Activated CD4-positive, alpha-beta memory T cell treated with anti-CD3 and anti-CD28 coated beads for 36 hours (primary cell): ENCODE data around the gene PDZD2. TPM values are rescaled to one million over a fixed set of nuclear protein-coding genes. Genes with fewer than 3 reads are reported as not detected.

Experiments
- CTCF ChIA-PET: fragments of 350-600 bp; sonication (Branson Sonifier 250); formaldehyde crosslinking; loops from one replicate; lab custom pipeline; 2021; ENCODE audit warnings: antibody characterized with exemption, inconsistent platforms; lab: Charles Lee
- POLR2A ChIA-PET: fragments of 350-600 bp; sonication (Branson Sonifier 250); formaldehyde crosslinking; loops from one replicate; lab custom pipeline; 2021; ENCODE audit warnings: antibody characterized with exemption; lab: Charles Lee
- DNase-seq: peaks from one replicate; pipeline ENCODE4 v3.0.0-alpha.2; 2020
- H3K27ac Mint-ChIP-seq: one replicate; pipeline ENCODE4 v1.8.0; 2021; ENCODE audit warnings: mixed read lengths
- H3K27me3 Mint-ChIP-seq: one replicate; pipeline ENCODE4 v1.8.0; 2021; ENCODE audit warnings: mixed read lengths
- H3K36me3 Mint-ChIP-seq: one replicate; pipeline ENCODE4 v1.8.0; 2021; ENCODE audit warnings: mixed read lengths
- H3K4me1 Mint-ChIP-seq: one replicate; pipeline ENCODE4 v1.8.0; 2021; ENCODE audit warnings: low read depth, mixed read lengths
- H3K4me3 Mint-ChIP-seq: one replicate; pipeline ENCODE4 v1.8.0; 2021; ENCODE audit warnings: mild to moderate bottlenecking, mixed read lengths
- H3K9me3 Mint-ChIP-seq: one replicate; pipeline ENCODE4 v1.8.0; 2021; ENCODE audit warnings: mixed read lengths
- intact Hi-C: fragments of 100-400 bp; cut with micrococcal nuclease; formaldehyde crosslinking; loops from one replicate; pipeline ENCODE4 v1.15.1; 2023
- total RNA-seq, 2 experiments: library from RNA; stranded (reverse); gene quantifications; one replicate each; pipeline ENCODE4 v1.2.3, GENCODE V29; 2021

Gene PDZD2
- total RNA-seq, 2 experiments from 2014 or later = not detected

DNA sequence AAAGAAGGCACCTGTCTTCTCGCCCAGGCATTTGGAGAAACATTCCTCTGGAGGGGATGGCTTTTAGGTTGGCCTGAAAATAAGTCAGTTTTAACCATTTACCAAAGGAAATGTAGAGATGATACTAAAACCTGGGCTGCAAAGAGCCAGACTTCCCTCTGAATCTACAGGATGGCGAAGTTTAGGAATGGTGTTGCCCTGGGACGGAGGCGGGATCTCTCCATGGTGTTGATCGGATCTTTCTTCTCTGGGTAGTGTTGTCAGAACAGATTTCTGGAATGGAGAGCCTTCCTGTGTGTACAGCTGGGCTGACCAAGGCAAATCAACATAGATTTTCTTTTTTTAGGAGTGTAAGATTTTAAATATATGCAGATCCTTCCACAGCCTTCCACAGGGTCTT, 159.2 kb downstream of the PDZD2 start:
- no peaks in the 10 kb centered on the region for H3K36me3 Mint-ChIP-seq
- H3K4me1 Mint-ChIP-seq = no peaks in the 10 kb centered on the region
- no peaks in the 10 kb centered on the region for H3K9me3 Mint-ChIP-seq
- CTCF ChIA-PET = no interaction called here
- POLR2A ChIA-PET = no interaction called here
- DNase-seq = no peak
- intact Hi-C loops = no loop called here
- H3K27me3 Mint-ChIP-seq = no peaks in the 10 kb centered on the region
- no peak overlapping the region for H3K27ac Mint-ChIP-seq
- H3K4me3 Mint-ChIP-seq = no peak overlapping the region

DNA sequence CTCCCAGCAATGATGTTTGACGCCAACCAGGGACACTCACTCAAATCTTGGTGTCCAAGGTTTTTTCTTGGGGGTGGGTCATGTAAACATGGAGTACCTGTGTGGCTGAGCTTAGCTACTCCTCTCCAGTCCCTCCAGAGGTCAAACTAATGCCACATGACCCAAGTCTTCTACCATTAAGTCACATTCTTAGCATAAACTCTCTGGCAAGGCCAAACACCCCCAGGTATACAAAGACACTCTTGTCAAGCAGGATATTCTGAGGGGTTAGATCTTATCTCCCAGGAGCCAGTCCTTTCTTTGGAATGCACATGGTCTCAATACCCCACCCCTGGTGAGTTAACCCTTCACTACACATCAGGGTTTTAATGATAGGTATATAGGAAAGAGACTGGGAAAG, 161.4 kb downstream of the PDZD2 start:
- intact Hi-C loops = no loop called here
- no peak overlapping the region for H3K4me3 Mint-ChIP-seq
- no peak for DNase-seq
- no peak overlapping the region for H3K27ac Mint-ChIP-seq
- CTCF ChIA-PET = no interaction called here
- H3K4me1 Mint-ChIP-seq = no peaks in the 10 kb centered on the region
- H3K9me3 Mint-ChIP-seq = no peaks in the 10 kb centered on the region
- no peaks in the 10 kb centered on the region for H3K27me3 Mint-ChIP-seq
- no peaks in the 10 kb centered on the region for H3K36me3 Mint-ChIP-seq
- POLR2A ChIA-PET = no interaction called here

DNA sequence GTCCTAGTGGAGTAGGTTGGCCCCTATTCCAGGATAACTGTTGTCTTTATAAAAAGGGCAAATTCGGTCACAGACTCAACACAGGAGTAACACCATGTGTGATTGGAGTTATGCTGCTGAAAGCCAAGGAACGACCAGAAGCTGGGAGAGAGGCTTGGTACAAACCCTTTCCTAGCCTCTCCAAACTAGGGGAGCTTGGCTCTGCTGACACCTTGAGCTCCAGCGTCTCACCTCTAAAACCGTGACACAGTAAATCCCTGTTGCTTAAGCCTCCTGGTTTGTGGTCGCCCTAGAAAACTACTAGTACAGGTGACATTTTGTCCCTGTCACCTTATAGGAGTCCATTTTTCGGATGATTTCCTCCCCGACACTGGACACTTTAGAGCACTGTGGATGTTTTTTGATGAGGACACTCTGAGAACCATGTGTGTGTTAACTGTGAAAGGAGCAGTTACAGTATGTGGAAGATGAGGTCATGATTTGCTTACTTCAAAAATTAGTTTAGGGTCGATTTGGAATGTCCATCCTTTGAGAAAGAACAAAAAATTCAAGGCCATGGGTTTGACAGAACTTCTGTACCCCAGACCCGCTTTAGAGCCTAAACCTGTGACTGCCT, 167.0 kb downstream of the PDZD2 start:
- no peak overlapping the region for H3K4me3 Mint-ChIP-seq

DNA sequence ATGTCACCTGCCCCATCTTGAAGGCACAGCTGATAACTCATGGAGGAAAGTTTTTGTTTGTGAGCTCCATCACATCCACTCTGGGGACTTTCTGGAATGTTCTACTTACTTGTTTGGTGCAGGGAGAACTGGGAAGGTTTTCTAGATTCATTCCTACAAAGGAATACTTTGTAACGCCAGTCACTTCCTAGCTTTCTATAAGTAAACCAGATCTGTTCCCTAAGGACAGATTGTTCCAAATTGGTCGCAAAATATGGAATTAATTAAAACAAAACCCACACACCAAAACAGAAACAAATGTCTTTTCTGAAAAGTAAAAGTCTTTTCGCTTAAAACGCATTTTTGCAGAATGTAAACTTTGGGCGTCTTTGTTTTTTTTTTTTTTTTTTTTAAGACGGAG, 167.6 kb downstream of the PDZD2 start:
- H3K36me3 Mint-ChIP-seq = no peaks in the 10 kb centered on the region
- no peaks in the 10 kb centered on the region for H3K9me3 Mint-ChIP-seq
- H3K4me3 Mint-ChIP-seq = no peak overlapping the region
- H3K27ac Mint-ChIP-seq = no peak overlapping the region
- no peaks in the 10 kb centered on the region for H3K27me3 Mint-ChIP-seq
- intact Hi-C loops = no loop called here
- CTCF ChIA-PET = interaction anchor here (0.6 kb wide), 1 partner anchor 166 kb away, joined by 4 read pairs; no protein-coding TSS in a partner anchor
- DNase-seq = no peak
- no peaks in the 10 kb centered on the region for H3K4me1 Mint-ChIP-seq
- POLR2A ChIA-PET = no interaction called here

More for the DNA sequence above, 167.0 kb downstream of the PDZD2 start:
- CTCF ChIA-PET = interaction anchor here (0.6 kb wide), 1 partner anchor 167 kb away, joined by 4 read pairs; no protein-coding TSS in a partner anchor
- Mint-ChIP-seq H3K36me3 (no peaks in the 10 kb centered on the region), H3K4me1 (no peaks in the 10 kb centered on the region), H3K27ac (no peak overlapping the region), H3K9me3 (no peaks in the 10 kb centered on the region), H3K27me3 (no peaks in the 10 kb centered on the region)
- DNase-seq = no peak
- intact Hi-C loops = no loop called here
- POLR2A ChIA-PET = no interaction called here

DNA sequence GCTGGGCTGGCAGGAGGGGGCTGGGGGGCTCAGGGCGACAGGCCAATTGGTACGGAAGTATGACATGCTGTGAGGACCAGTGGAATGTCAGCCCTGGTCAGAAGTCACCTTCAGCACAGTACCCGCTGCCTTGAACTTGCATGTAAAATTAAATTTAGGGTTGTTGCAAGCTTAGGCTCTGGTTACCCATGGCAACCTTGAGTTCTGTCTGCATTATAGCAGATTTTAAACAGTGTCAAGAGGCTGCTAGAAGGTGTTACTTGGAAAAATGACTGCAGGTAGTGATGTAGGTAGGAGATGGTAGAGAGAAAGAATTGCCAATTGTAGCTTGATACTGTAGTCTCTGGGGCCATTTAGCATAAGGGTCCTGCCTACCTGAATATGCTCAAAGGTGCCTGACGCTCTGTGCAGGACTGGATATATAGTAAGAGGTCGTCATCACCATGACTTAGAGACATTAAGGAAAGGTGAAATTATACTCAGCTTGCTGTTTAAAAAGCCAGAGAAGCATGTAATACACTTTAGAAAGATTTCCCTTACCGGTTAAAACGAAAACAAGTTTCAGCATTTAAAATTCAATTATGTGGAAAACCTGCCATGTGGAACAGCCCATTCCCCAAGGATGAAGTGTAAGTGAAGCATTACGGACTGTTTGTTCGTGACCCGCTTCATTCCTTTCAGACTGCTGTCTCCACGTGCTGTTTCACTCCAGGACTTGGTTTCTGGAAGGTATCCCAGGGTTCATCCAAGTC, 169.0 kb downstream of the PDZD2 start:
- CTCF ChIA-PET = interaction anchor here (1.1 kb wide), 1 partner anchor 58 kb away, joined by 3 read pairs; no protein-coding TSS in a partner anchor
- Mint-ChIP-seq H3K36me3 (no peaks in the 10 kb centered on the region), H3K27me3 (no peaks in the 10 kb centered on the region), H3K4me1 (no peaks in the 10 kb centered on the region), H3K4me3 (no peak overlapping the region), H3K9me3 (no peaks in the 10 kb centered on the region), H3K27ac (no peak overlapping the region)
- intact Hi-C loops = no loop called here
- DNase-seq = no peak
- POLR2A ChIA-PET = interaction anchor here (0.5 kb wide), 1 partner anchor 271 kb away, joined by 4 read pairs; no protein-coding TSS in a partner anchor

DNA sequence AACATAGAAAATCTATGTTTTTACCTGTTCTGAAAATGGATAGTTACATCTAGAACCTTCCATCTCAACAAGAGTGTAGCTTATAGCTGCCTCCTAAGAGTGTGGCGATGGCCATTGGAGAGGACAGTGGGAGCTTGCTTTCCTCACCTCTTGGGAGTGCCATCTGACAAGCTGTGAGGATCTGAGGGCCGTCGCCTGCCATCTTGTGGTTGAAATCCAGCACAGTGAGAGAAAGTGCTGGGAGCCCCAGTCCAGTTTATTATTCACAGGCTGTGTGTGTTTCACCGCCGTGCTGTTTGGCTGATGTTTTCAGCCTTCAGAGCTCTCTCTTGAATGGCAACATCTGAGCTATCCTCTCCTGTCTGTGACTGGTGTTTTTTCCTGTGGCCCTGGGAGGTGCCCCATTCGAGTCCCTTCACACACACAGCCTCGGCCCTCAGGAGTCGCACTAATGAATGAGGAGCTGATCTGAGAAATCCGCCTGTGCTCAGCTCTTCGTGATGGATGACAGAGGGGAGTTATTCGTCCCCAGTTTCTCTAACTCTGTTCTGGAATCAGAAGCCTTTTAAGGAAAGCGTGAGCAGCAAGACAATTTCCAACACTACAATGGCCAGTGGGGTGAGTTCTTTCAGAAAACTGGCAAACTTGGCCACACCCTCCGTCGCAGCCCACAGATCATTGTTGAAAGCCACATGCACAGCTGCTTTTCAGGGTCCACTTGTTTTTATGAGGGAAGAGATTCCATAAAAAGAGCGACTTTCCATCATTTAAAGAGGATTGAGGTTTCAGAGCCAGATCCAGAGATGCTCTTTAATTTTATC, 170.3 kb downstream of the PDZD2 start:
- Mint-ChIP-seq H3K4me3 (no peak overlapping the region), H3K27me3 (no peaks in the 10 kb centered on the region), H3K36me3 (no peaks in the 10 kb centered on the region), H3K9me3 (no peaks in the 10 kb centered on the region), H3K4me1 (no peaks in the 10 kb centered on the region), H3K27ac (no peak overlapping the region)
- intact Hi-C loops = no loop called here
- DNase-seq = peak; percentile 41
- POLR2A ChIA-PET = no interaction called here
- CTCF ChIA-PET = interaction anchor here (0.6 to 1.3 kb wide), 5 partner anchors 25 to 284 kb away, joined by 3 to 4 read pairs (median 3); no protein-coding TSS in a partner anchor

DNA sequence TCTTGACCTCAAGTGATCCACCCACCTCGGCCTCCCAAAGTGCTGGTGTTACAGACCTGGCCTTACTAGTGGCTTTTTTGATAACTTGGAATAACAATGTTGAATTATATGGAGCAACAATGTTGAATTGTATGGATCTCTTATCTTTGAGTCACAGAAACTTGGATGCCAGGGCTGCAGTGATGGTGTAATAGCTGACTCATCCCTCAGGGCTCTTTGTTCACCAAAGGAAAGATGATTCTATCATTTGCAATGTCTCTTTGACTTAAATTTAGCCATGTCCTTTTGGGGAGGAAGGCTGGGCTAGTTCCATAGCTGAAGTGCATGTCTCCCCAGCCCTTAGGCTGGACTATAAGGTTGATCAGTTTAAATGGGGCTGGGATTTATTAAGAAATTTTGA, 172.3 kb downstream of the PDZD2 start:
- Mint-ChIP-seq H3K27ac (no peak overlapping the region), H3K27me3 (no peaks in the 10 kb centered on the region), H3K36me3 (no peaks in the 10 kb centered on the region), H3K9me3 (no peaks in the 10 kb centered on the region), H3K4me3 (no peak overlapping the region), H3K4me1 (no peaks in the 10 kb centered on the region)
- intact Hi-C loops = no loop called here
- POLR2A ChIA-PET = no interaction called here
- no peak for DNase-seq
- CTCF ChIA-PET = interaction anchor here (1.0 kb wide), 2 partner anchors 13 to 282 kb away, joined by 3 to 4 read pairs; no protein-coding TSS in a partner anchor

DNA sequence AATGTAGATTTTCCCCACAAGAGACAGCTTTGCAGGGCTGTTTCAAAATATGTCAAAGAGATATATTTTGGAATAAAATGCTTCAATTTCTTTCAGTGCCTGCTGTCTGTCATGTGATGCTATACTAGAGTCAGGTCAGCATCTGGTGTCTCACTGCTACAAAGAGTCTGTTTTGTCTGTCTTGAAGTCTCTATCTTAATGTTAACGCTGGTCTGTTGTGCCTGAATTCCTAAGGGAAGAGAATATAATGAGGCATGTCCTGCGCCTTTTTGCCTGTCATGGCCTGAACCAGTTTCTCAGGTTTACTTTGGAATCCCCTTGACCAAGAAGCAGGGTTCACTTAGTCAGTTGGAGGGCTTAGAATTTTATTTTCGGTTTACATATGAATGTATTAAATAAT, 176.4 kb downstream of the PDZD2 start:
- intact Hi-C loops = no loop called here
- H3K27ac Mint-ChIP-seq = no peak overlapping the region
- no peaks in the 10 kb centered on the region for H3K36me3 Mint-ChIP-seq
- CTCF ChIA-PET = no interaction called here
- no peak for DNase-seq
- H3K27me3 Mint-ChIP-seq = no peaks in the 10 kb centered on the region
- POLR2A ChIA-PET = no interaction called here
- no peaks in the 10 kb centered on the region for H3K4me1 Mint-ChIP-seq
- no peaks in the 10 kb centered on the region for H3K9me3 Mint-ChIP-seq
- no peak overlapping the region for H3K4me3 Mint-ChIP-seq

DNA sequence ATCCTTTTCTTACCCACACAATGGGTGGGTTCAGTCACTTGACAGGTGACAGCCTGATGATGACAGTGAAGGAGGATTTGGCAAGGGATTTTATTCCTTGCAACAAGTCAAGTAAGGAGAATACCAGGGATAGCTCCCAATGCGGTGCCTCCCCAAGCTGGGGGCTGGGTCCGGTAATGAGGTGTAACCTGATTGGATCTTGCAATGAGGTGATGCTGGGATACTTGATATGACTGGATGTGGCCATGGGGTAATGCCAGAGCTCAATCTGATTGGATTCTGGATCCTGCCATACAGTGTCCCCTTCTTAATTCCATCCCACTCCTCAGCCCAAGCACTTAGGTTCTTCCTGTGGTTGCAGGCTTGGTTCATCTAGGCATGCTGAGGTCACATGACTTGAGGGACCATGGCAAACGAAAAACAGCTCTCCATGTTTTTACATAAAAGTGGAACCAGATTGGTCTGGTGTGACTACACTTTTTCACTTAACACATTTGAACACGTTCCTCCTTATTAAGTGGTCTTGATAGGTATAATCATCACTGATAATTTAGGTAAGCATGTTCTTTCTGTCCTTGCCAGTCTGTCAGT, 181.1 kb downstream of the PDZD2 start:
- intact Hi-C loops = no loop called here
- Mint-ChIP-seq H3K9me3 (no peaks in the 10 kb centered on the region), H3K36me3 (no peaks in the 10 kb centered on the region), H3K27me3 (peaks cover 7% of the 10 kb centered on the region), H3K4me1 (no peaks in the 10 kb centered on the region), H3K27ac (no peak overlapping the region), H3K4me3 (no peak overlapping the region)
- no peak for DNase-seq
- CTCF ChIA-PET = no interaction called here
- POLR2A ChIA-PET = no interaction called here

DNA sequence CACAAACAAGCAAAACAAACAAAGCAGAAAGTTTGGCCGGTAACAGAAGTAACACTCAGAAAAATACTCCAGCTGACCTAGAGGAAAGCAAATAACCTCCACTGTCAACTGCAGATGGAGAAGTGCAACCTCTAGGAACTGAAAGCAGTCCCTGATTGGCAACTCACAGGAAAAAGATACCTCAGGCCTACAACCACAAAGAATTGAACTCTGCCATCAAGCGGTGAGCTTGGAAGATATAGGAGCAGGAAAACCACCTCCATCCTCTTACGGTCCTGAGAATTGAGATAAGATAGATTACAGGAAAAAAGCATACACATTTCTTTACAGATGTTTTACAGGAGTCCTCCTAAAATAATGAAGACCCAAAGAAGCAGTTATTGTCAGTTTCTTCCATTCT, 184.5 kb downstream of the PDZD2 start:
- intact Hi-C loops = no loop called here
- Mint-ChIP-seq H3K9me3 (peaks cover 1% of the 10 kb centered on the region), H3K4me1 (no peaks in the 10 kb centered on the region), H3K4me3 (no peak overlapping the region), H3K27me3 (peaks cover 7% of the 10 kb centered on the region), H3K27ac (no peak overlapping the region), H3K36me3 (no peaks in the 10 kb centered on the region)
- POLR2A ChIA-PET = no interaction called here
- no peak for DNase-seq
- CTCF ChIA-PET = interaction anchor here (0.8 to 1.5 kb wide), 3 partner anchors 12 to 272 kb away, joined by 3 to 4 read pairs (median 4); no protein-coding TSS in a partner anchor

DNA sequence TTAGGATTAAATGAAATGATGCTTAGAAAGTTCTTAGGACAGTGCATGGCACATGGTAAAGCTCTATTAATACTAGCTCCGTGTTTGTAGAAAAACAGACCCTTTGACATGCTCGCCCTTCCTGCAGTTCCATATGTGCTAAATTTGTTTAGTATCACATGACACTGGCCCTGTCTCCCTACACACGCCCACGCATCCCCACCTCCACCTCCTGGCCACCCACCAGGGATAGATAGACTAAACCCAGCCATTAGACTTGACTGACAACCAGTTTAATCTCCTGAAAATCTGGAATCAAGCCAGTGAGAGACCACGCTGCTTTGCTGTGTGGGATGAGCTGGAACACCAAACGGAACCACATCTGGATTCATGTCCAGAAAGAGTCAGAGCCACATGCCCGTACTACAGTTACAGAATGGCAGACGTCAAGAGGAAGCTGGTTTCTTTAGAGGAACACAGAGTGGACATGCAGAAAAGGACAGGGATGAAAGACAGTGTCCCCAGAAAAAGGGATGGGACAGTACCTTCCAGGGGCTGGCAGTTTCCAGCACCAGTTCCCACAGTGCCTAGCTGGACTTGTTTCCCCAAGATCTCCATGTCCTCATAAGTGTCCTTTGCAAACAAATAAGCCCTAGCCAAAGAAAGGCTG, 186.1 kb downstream of the PDZD2 start:
- no peak for DNase-seq
- H3K4me1 Mint-ChIP-seq = no peaks in the 10 kb centered on the region

More for the DNA sequence above, 186.1 kb downstream of the PDZD2 start:
- Mint-ChIP-seq H3K27ac (no peak overlapping the region), H3K27me3 (peaks cover 7% of the 10 kb centered on the region), H3K36me3 (no peaks in the 10 kb centered on the region), H3K9me3 (peaks cover 8% of the 10 kb centered on the region), H3K4me3 (no peak overlapping the region)
- intact Hi-C loops = loop anchor here (1.0 kb wide), 2 partner anchors 251 to 268 kb away; no protein-coding TSS in a partner anchor
- ChIA-PET POLR2A (no interaction called here), CTCF (interaction anchor here (1.1 to 3.1 kb wide), 3 partner anchors 251 to 268 kb away, joined by 3 to 24 read pairs (median 6); no protein-coding TSS in a partner anchor)
